ENCODE data around the gene BEND2.

DNA sequence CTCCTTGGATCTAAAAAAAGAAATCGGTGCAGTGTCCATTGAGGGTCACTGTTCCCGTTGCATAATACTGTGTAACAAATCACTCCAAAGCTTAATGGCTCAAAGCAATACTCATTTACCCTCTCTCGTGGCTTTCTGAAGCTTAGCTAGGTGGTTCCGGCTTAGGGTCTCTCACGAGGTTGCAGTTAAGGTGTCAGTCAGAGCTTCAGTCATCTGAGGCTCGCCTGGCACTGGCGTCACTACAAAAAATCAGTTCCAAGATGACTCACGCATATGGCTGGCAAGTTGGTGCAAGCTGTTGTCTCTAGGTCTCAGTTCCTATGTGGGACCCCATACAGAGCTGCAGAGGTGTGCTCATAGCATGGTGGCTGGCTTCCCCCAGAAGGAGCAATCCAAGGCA, 91.0 kb downstream of the BEND2 start:
- TF ChIP-seq, protein P1, sequence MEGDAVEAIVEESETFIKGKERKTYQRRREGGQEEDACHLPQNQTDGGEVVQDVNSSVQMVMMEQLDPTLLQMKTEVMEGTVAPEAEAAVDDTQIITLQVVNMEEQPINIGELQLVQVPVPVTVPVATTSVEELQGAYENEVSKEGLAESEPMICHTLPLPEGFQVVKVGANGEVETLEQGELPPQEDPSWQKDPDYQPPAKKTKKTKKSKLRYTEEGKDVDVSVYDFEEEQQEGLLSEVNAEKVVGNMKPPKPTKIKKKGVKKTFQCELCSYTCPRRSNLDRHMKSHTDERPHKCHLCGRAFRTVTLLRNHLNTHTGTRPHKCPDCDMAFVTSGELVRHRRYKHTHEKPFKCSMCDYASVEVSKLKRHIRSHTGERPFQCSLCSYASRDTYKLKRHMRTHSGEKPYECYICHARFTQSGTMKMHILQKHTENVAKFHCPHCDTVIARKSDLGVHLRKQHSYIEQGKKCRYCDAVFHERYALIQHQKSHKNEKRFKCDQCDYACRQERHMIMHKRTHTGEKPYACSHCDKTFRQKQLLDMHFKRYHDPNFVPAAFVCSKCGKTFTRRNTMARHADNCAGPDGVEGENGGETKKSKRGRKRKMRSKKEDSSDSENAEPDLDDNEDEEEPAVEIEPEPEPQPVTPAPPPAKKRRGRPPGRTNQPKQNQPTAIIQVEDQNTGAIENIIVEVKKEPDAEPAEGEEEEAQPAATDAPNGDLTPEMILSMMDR (optimal IDR thresholded peaks at IDR 0.05 in 1 of 3, IDR thresholded peaks at IDR 0.05 in 1 of 3, conservative IDR thresholded peaks at IDR 0.05 in 1 of 3; ENCODE audit: extremely low read depth in 1 of 3, insufficient read depth in 2 of 3, low read length in 3 of 3), result no peak
- no peak for TF ChIP-seq EZH2 (IDR thresholded peaks at IDR 0.05; ENCODE audit: low read length)
